NT2/D1 (cell line): ENCODE measurements around the gene HGFAC.

Experiments used
- YY1 ChIP-seq: IDR thresholded peaks from 2 replicates; pipeline ENCODE4 v1.6.1; 2011; ENCODE audit not compliant: insufficient read length, insufficient read depth
- ZNF274 ChIP-seq: IDR thresholded peaks from 2 replicates; pipeline ENCODE4 v1.6.1; 2011; ENCODE audit warnings: mild to moderate bottlenecking, low read depth, low read length

DNA sequence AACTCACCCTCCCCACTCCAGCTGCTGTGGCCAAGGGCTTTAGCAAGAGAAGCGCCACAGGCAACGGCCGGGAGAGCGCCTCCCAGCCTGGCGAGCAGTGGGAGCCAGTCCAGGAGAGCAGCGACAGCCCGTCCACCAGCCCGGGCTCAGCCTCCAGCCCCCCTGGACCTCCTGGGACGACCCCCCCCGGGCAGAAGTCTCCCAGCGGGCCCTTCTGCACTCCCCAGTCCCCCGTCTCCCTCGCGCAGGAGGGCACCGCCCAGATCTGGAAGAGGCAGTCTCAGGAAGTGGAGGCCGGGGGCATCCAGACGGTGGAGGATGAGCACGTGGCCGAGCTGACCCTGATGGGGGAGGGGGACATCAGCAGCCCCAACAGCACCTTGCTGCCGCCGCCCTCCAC, 11.2 kb upstream of the HGFAC start:
- TF ChIP-seq ZNF274 = no peak
- TF ChIP-seq YY1 = no peak
